ENCODE data around the gene AMDHD1. TPM values are rescaled to one million over a fixed set of nuclear protein-coding genes. Genes with fewer than 3 reads are reported as not detected.
"Not testable (repeated sequence)": the region's sequence is repeated elsewhere in the genome, so short reads cannot be mapped to it uniquely, and the experiment has no call there.

The AMDHD1 gene
- total RNA-seq, 4 donors from 2014 or later, result 0.55 to 0.64 TPM; not detected in 2

GRCh38 chr12:95963096-95963495, 20.0 kb downstream of the AMDHD1 start:
- no peak for DNase-seq
- 83 to 100% methylated on average over 1 to 2 of the region's 2 CpGs for WGBS, 2 donors (ENCODE audit: low coverage in 1 of 2)
- no peaks in the 10 kb centered on the region for H3K27me3 ChIP-seq
- H3K4me1 ChIP-seq, result no peaks in the 10 kb centered on the region
- no peaks in the 10 kb centered on the region for H3K36me3 ChIP-seq
- in situ Hi-C loops (cut with MboI; ENCODE audit: low pct_ligation_motif_present in 1 of 4, low pct_unique_long_range_greater_than_20kb in 1 of 4, low sequenced_read_pairs in 3 of 4), result no loop called here
- TF ChIP-seq POLR2A (IDR thresholded peaks at IDR 0.05) (no peak), CTCF (IDR thresholded peaks at IDR 0.05) (no peak), POLR2AphosphoS5 (IDR thresholded peaks at IDR 0.05) (no peak), EP300 (IDR thresholded peaks at IDR 0.05; ENCODE audit: low read depth) (no peak)
- no peaks in the 10 kb centered on the region for H3K9me3 ChIP-seq
- no peak overlapping the region for H3K27ac ChIP-seq
- intact Hi-C loops (cut with DNase I; ENCODE audit: low total_unique reads), result no loop called here
- H3K4me3 ChIP-seq, result no peak overlapping the region

- Histone ChIP-seq H3K9me3 (no peaks in the 10 kb centered on the region), H3K4me1 (no peaks in the 10 kb centered on the region), H3K36me3 (no peaks in the 10 kb centered on the region), H3K27ac (no peak overlapping the region), H3K27me3 (no peaks in the 10 kb centered on the region), H3K4me3 (no peak overlapping the region)
- TF ChIP-seq POLR2AphosphoS5 (IDR thresholded peaks at IDR 0.05) (no peak), POLR2A (IDR thresholded peaks at IDR 0.05) (no peak), CTCF (IDR thresholded peaks at IDR 0.05) (no peak), EP300 (IDR thresholded peaks at IDR 0.05; ENCODE audit: low read depth) (no peak)
- in situ Hi-C loops (cut with MboI; ENCODE audit: low pct_ligation_motif_present in 1 of 4, low pct_unique_long_range_greater_than_20kb in 1 of 4, low sequenced_read_pairs in 3 of 4) (no loop called here), intact Hi-C loops (cut with DNase I; ENCODE audit: low total_unique reads) (no loop called here)
- 63 to 68% methylated on average over 7 of the region's 7 CpGs for WGBS, 2 donors (ENCODE audit: low coverage in 1 of 2)
- DNase-seq, result no peak
Measured at GRCh38 chr12:95966287-95966870, 23.2 kb downstream of the AMDHD1 start.

- no peaks in the 10 kb centered on the region for H3K9me3 ChIP-seq
- TF ChIP-seq POLR2A (IDR thresholded peaks at IDR 0.05) (no peak), POLR2AphosphoS5 (IDR thresholded peaks at IDR 0.05) (no peak)
- DNase-seq, result no peak
- H3K4me1 ChIP-seq, result no peaks in the 10 kb centered on the region
- in situ Hi-C loops (cut with MboI; ENCODE audit: low pct_ligation_motif_present in 1 of 4, low pct_unique_long_range_greater_than_20kb in 1 of 4, low sequenced_read_pairs in 3 of 4), result no loop called here
- H3K4me3 ChIP-seq, result no peak overlapping the region
- intact Hi-C loops (cut with DNase I; ENCODE audit: low total_unique reads), result no loop called here
- 92 to 97% methylated on average over 2 of the region's 2 CpGs for WGBS, 2 donors (ENCODE audit: low coverage in 1 of 2)
- H3K27ac ChIP-seq, result no peak overlapping the region
- H3K36me3 ChIP-seq, result no peaks in the 10 kb centered on the region
- no peaks in the 10 kb centered on the region for H3K27me3 ChIP-seq
Measured at GRCh38 chr12:95967301-95967700, 24.2 kb downstream of the AMDHD1 start.

- H3K36me3 ChIP-seq; intact Hi-C loops (cut with DNase I; ENCODE audit: low total_unique reads); H3K27me3 ChIP-seq; H3K27ac ChIP-seq; H3K4me3 ChIP-seq; DNase-seq; H3K9me3 ChIP-seq; in situ Hi-C loops (cut with MboI; ENCODE audit: low pct_ligation_motif_present in 1 of 4, low pct_unique_long_range_greater_than_20kb in 1 of 4, low sequenced_read_pairs in 3 of 4); H3K4me1 ChIP-seq: not testable (repeated sequence)
- 93% methylated on average over 19 of the region's 28 CpGs; no CpG with 5 or more reads in 1 of the 2 donors for WGBS, 2 donors (ENCODE audit: low coverage in 1 of 2)
Measured at GRCh38 chr12:95969116-95969515, 26.0 kb downstream of the AMDHD1 start.

- Histone ChIP-seq H3K27me3 (no peaks in the 10 kb centered on the region), H3K27ac (no peak overlapping the region), H3K36me3 (no peaks in the 10 kb centered on the region), H3K4me1 (no peaks in the 10 kb centered on the region), H3K4me3 (no peak overlapping the region), H3K9me3 (no peaks in the 10 kb centered on the region)
- TF ChIP-seq POLR2AphosphoS5 (IDR thresholded peaks at IDR 0.05) (no peak), CTCF (IDR thresholded peaks at IDR 0.05) (no peak), EP300 (IDR thresholded peaks at IDR 0.05; ENCODE audit: low read depth) (no peak), POLR2A (IDR thresholded peaks at IDR 0.05) (no peak)
- DNase-seq, result no peak
- intact Hi-C loops (cut with DNase I; ENCODE audit: low total_unique reads), result no loop called here
- in situ Hi-C loops (cut with MboI; ENCODE audit: low pct_ligation_motif_present in 1 of 4, low pct_unique_long_range_greater_than_20kb in 1 of 4, low sequenced_read_pairs in 3 of 4), result no loop called here
- 73 to 92% methylated on average over 2 to 7 of the region's 7 CpGs for WGBS, 2 donors (ENCODE audit: low coverage in 1 of 2)
Measured at GRCh38 chr12:95970905-95971304, 27.8 kb downstream of the AMDHD1 start.

Measured in transverse colon (tissue), 4 donors.